ENCODE measurements around the gene GALNT17. TPM values are rescaled to one million over a fixed set of nuclear protein-coding genes. Genes with fewer than 3 reads are reported as not detected.

Gene GALNT17
- total RNA-seq, 4 donors from 2014 or later: 51.1 to 95.6 (median 69.8) TPM

- TF ChIP-seq POLR2A (IDR thresholded peaks at IDR 0.05; ENCODE audit: low read depth) (no peak), POLR2AphosphoS5 (IDR thresholded peaks at IDR 0.05) (no peak), EP300 (IDR thresholded peaks at IDR 0.05) (no peak), CTCF (IDR thresholded peaks at IDR 0.05) (no peak)
- Histone ChIP-seq H3K36me3 (no peaks in the 10 kb centered on the region), H3K4me1 (no peaks in the 10 kb centered on the region), H3K27ac (replicated peaks in 1 of 4) (no peak overlapping the region), H3K9me3 (no peaks in the 10 kb centered on the region), H3K27me3 (no peaks in the 10 kb centered on the region), H3K4me3 (no peak overlapping the region)
- intact Hi-C loops (cut with DNase I): no loop called here
- WGBS: 92% methylated on average over 4 of the region's 6 CpGs
- DNase-seq (ENCODE audit: extremely low spot score): no peak
Observed at GRCh38 chr7:71547426-71547825, 415.5 kb downstream of the GALNT17 start.

GRCh38 chr7:71548746-71549145 lies 416.8 kb downstream of the GALNT17 start:
- H3K36me3 ChIP-seq: no peaks in the 10 kb centered on the region
- no peaks in the 10 kb centered on the region for H3K4me1 ChIP-seq
- H3K4me3 ChIP-seq: no peak overlapping the region
- WGBS: 73% methylated on average over 3 of the region's 3 CpGs
- TF ChIP-seq CTCF (IDR thresholded peaks at IDR 0.05) (no peak), POLR2AphosphoS5 (IDR thresholded peaks at IDR 0.05) (no peak), POLR2A (IDR thresholded peaks at IDR 0.05; ENCODE audit: low read depth) (no peak), EP300 (IDR thresholded peaks at IDR 0.05) (no peak)
- H3K27me3 ChIP-seq: no peaks in the 10 kb centered on the region
- no peaks in the 10 kb centered on the region for H3K9me3 ChIP-seq
- intact Hi-C loops (cut with DNase I): no loop called here
- H3K27ac ChIP-seq (replicated peaks in 1 of 4): no peak overlapping the region
- no peak for DNase-seq (ENCODE audit: extremely low spot score)

- intact Hi-C loops (cut with DNase I): no loop called here
- no peaks in the 10 kb centered on the region for H3K27me3 ChIP-seq
Observed at GRCh38 chr7:71553306-71553705, 421.4 kb downstream of the GALNT17 start.

GRCh38 chr7:71555758-71556157 lies 423.8 kb downstream of the GALNT17 start:
- H3K27ac ChIP-seq (replicated peaks in 1 of 4): no peak overlapping the region
- H3K36me3 ChIP-seq: no peaks in the 10 kb centered on the region
- WGBS: 90% methylated on average over 8 of the region's 8 CpGs
- DNase-seq (ENCODE audit: extremely low spot score): no peak
- intact Hi-C loops (cut with DNase I): no loop called here
- H3K4me3 ChIP-seq: no peak overlapping the region
- TF ChIP-seq EP300 (IDR thresholded peaks at IDR 0.05) (no peak), POLR2AphosphoS5 (IDR thresholded peaks at IDR 0.05) (no peak)
- H3K4me1 ChIP-seq: no peaks in the 10 kb centered on the region
- no peaks in the 10 kb centered on the region for H3K9me3 ChIP-seq
- H3K27me3 ChIP-seq: no peaks in the 10 kb centered on the region

More at GRCh38 chr7:71553306-71553705, 421.4 kb downstream of the GALNT17 start:
- TF ChIP-seq EP300 (IDR thresholded peaks at IDR 0.05) (no peak), CTCF (IDR thresholded peaks at IDR 0.05) (no peak), POLR2A (IDR thresholded peaks at IDR 0.05; ENCODE audit: low read depth) (no peak), POLR2AphosphoS5 (IDR thresholded peaks at IDR 0.05) (no peak)
- DNase-seq (ENCODE audit: extremely low spot score): no peak
- no peak overlapping the region for H3K4me3 ChIP-seq
- H3K4me1 ChIP-seq: no peaks in the 10 kb centered on the region
- no peak overlapping the region for H3K27ac ChIP-seq (replicated peaks in 1 of 4)
- WGBS: 20% methylated on average over 1 of the region's 1 CpG
- H3K9me3 ChIP-seq: no peaks in the 10 kb centered on the region
- H3K36me3 ChIP-seq: no peaks in the 10 kb centered on the region

GRCh38 chr7:71558806-71559613 lies 427.1 kb downstream of the GALNT17 start:
- intact Hi-C loops (cut with DNase I): no loop called here
- DNase-seq (ENCODE audit: extremely low spot score): no peak
- no peak overlapping the region for H3K27ac ChIP-seq (replicated peaks in 1 of 4)
- H3K36me3 ChIP-seq: no peaks in the 10 kb centered on the region
- no peak for TF ChIP-seq POLR2AphosphoS5 (IDR thresholded peaks at IDR 0.05)
- no peak for TF ChIP-seq EP300 (IDR thresholded peaks at IDR 0.05)
- no peak for TF ChIP-seq POLR2A (IDR thresholded peaks at IDR 0.05; ENCODE audit: low read depth)
- TF ChIP-seq CTCF (IDR thresholded peaks at IDR 0.05): no peak
- no peaks in the 10 kb centered on the region for H3K4me1 ChIP-seq
- no peak overlapping the region for H3K4me3 ChIP-seq
- no peaks in the 10 kb centered on the region for H3K27me3 ChIP-seq
- no peaks in the 10 kb centered on the region for H3K9me3 ChIP-seq
- 69% methylated on average over 6 of the region's 6 CpGs for WGBS

Data from esophagus muscularis mucosa (tissue), 4 donors.